ENCODE results near the gene GLYR1.

Gene GLYR1

GRCh38 chr16:4880006-4880580 is 33.0 kb upstream of the GLYR1 start:
- DNase-seq (ENCODE audit: low read depth in 2 of 2) = no peak

GRCh38 chr16:4879049-4879448 is 32.0 kb upstream of the GLYR1 start:
- DNase-seq (ENCODE audit: low read depth in 2 of 2) = no peak

- DNase-seq (ENCODE audit: low read depth in 2 of 2) = no peak
These were observed 30.2 kb upstream of the GLYR1 start for GRCh38 chr16:4877380-4877685.

- no peak for DNase-seq (ENCODE audit: low read depth in 2 of 2)
These were observed 29.7 kb upstream of the GLYR1 start for GRCh38 chr16:4876646-4877379.

GRCh38 chr16:4874666-4875065 is 27.6 kb upstream of the GLYR1 start:
- DNase-seq (ENCODE audit: low read depth in 2 of 2) = no peak

- DNase-seq (ENCODE audit: low read depth in 2 of 2) = no peak
These were observed 26.0 kb upstream of the GLYR1 start for GRCh38 chr16:4873091-4873490.

- DNase-seq (ENCODE audit: low read depth in 2 of 2) = no peak
These were observed 24.0 kb upstream of the GLYR1 start for GRCh38 chr16:4871071-4871470.

GRCh38 chr16:4870138-4870671 is 23.1 kb upstream of the GLYR1 start:
- DNase-seq (ENCODE audit: low read depth in 2 of 2) = no peak

- no peak for DNase-seq (ENCODE audit: low read depth in 2 of 2)
These were observed 22.2 kb upstream of the GLYR1 start for GRCh38 chr16:4869147-4869805.

GRCh38 chr16:4868535-4868934 is 21.4 kb upstream of the GLYR1 start:
- DNase-seq (ENCODE audit: low read depth in 2 of 2) = no peak

GRCh38 chr16:4868026-4868425 is 20.9 kb upstream of the GLYR1 start:
- no peak for DNase-seq (ENCODE audit: low read depth in 2 of 2)

- DNase-seq (ENCODE audit: low read depth in 2 of 2) = no peak
These were observed 19.5 kb upstream of the GLYR1 start for GRCh38 chr16:4866586-4866985.

- no peak for DNase-seq (ENCODE audit: low read depth in 2 of 2)
These were observed 18.3 kb upstream of the GLYR1 start for GRCh38 chr16:4865231-4865860.

GRCh38 chr16:4864728-4865127 is 17.6 kb upstream of the GLYR1 start:
- DNase-seq (ENCODE audit: low read depth in 2 of 2) = no peak

GRCh38 chr16:4862639-4863038 is 15.6 kb upstream of the GLYR1 start:
- DNase-seq (ENCODE audit: low read depth in 2 of 2) = no peak

- DNase-seq (ENCODE audit: low read depth in 2 of 2) = no peak
These were observed 13.7 kb upstream of the GLYR1 start for GRCh38 chr16:4860727-4861342.

- DNase-seq (ENCODE audit: low read depth in 2 of 2) = no peak
These were observed 12.8 kb upstream of the GLYR1 start for GRCh38 chr16:4859900-4860255.

GRCh38 chr16:4859190-4859899 is 12.3 kb upstream of the GLYR1 start:
- no peak for DNase-seq (ENCODE audit: low read depth in 2 of 2)

GRCh38 chr16:4855804-4856203 is 8.7 kb upstream of the GLYR1 start:
- no peak for DNase-seq (ENCODE audit: low read depth in 2 of 2)

- DNase-seq (ENCODE audit: low read depth in 2 of 2) = no peak
These were observed 8.3 kb upstream of the GLYR1 start for GRCh38 chr16:4855371-4855770.

- DNase-seq (ENCODE audit: low read depth in 2 of 2) = no peak
These were observed 5.3 kb upstream of the GLYR1 start for GRCh38 chr16:4852221-4852872.

Measured in activated CD4-positive, alpha-beta T cell treated with anti-CD3 and anti-CD28 coated beads for 24 hours (primary cell).